Ishikawa (cell line): ENCODE measurements around the gene CPE.

Experiments used
- CEBPB ChIP-seq: IDR thresholded peaks from 2 replicates; pipeline ENCODE4 v1.6.1; 2012
- CREB1 ChIP-seq: IDR thresholded peaks from 2 replicates; pipeline ENCODE4 v1.6.1; 2012; ENCODE audit warnings: low read depth
- TCF12 ChIP-seq: IDR thresholded peaks from 2 replicates; pipeline ENCODE4 v1.6.1; 2012; ENCODE audit warnings: low read depth
- YY1 ChIP-seq: IDR thresholded peaks from 2 replicates; pipeline ENCODE4 v1.6.1; 2012; ENCODE audit warnings: low read depth

- TF ChIP-seq TCF12 (no peak), CREB1 (no peak), CEBPB (no peak), YY1 (no peak)
These were observed 6.3 kb downstream of the CPE start for GRCh38 chr4:165385126-165385525.
